GM12875 (cell line): ENCODE data around the gene MBNL2.

ENCODE experiments used
- H3K4me3 ChIP-seq: one replicate; pipeline ENCODE4 v1.5.1; 2011; ENCODE audit warnings: low read depth, low read length, control low read depth
- CTCF ChIP-seq: IDR thresholded peaks from 2 replicates; pipeline ENCODE4 v1.5.1; 2011; ENCODE audit warnings: low read depth, mild to moderate bottlenecking, control low read depth, inconsistent platforms, low read length, moderate library complexity, borderline replicate concordance; ENCODE audit not compliant: insufficient read depth

MBNL2 gene

GRCh38 chr13:97257800-97258799 lies 36.0 kb downstream of the MBNL2 start:
- no peak for TF ChIP-seq CTCF
- no peak overlapping the region for H3K4me3 ChIP-seq

- H3K4me3 ChIP-seq = no peak overlapping the region
- TF ChIP-seq CTCF = no peak
These were observed 36.7 kb downstream of the MBNL2 start for GRCh38 chr13:97258801-97259200.

GRCh38 chr13:97259410-97259797 lies 37.3 kb downstream of the MBNL2 start:
- no peak for TF ChIP-seq CTCF
- no peak overlapping the region for H3K4me3 ChIP-seq

- no peak for TF ChIP-seq CTCF
- no peak overlapping the region for H3K4me3 ChIP-seq
These were observed 37.9 kb downstream of the MBNL2 start for GRCh38 chr13:97259798-97260714.

- H3K4me3 ChIP-seq = no peak overlapping the region
- TF ChIP-seq CTCF = no peak
These were observed 39.3 kb downstream of the MBNL2 start for GRCh38 chr13:97261254-97262005.

GRCh38 chr13:97262058-97262457 lies 39.9 kb downstream of the MBNL2 start:
- no peak overlapping the region for H3K4me3 ChIP-seq
- no peak for TF ChIP-seq CTCF
